ENCODE measurements around the gene ZNF443. TPM values are rescaled to one million over a fixed set of nuclear protein-coding genes. Genes with fewer than 3 reads are reported as not detected.
A peak's percentile ranks its signal among the peaks of the same experiment; 100 is the strongest.
"Not testable (repeated sequence)": the region's sequence is repeated elsewhere in the genome, so short reads cannot be mapped to it uniquely, and the experiment has no call there.

Gene ZNF443
- polyA plus RNA-seq, 4 donors = 1.6 to 7.3 (median 2.4) TPM

GRCh38 chr19:12448808-12449207 is 8.0 kb upstream of the ZNF443 start:
- Histone ChIP-seq H3K9me3 (ENCODE audit: control insufficient read depth in 2 of 2, insufficient read depth in 1 of 2, low read depth in 1 of 2, low read length in 1 of 2) (peaks cover 0 to 32% of the 10 kb centered on the region in 2 donors), H3K4me3 (ENCODE audit: low read depth in 1 of 3, low read length in 3 of 3) (no peak overlapping the region), H3K4me1 (ENCODE audit: control insufficient read depth in 3 of 3, insufficient read depth in 2 of 3, low read depth in 1 of 3, low read length in 2 of 3) (no peaks in the 10 kb centered on the region), H3K36me3 (ENCODE audit: control insufficient read depth in 3 of 3, insufficient read depth in 2 of 3, low read depth in 1 of 3, low read length in 3 of 3) (peaks cover 0 to 5% (median 0%) of the 10 kb centered on the region in 3 donors), H3K27ac (ENCODE audit: low read depth in 1 of 3, low read length in 2 of 3) (no peak overlapping the region), H3K27me3 (ENCODE audit: control insufficient read depth in 3 of 3, insufficient read depth in 3 of 3, low read length in 3 of 3) (no peaks in the 10 kb centered on the region)
- no peak for FAIRE-seq
- WGBS, 3 donors = 50 to 94% (median 52%) methylated on average over 2 of the region's 2 CpGs
- no peak for DNase-seq

GRCh38 chr19:12439686-12440540 is 908 bp downstream of the ZNF443 start:
- FAIRE-seq; H3K9me3 ChIP-seq (ENCODE audit: control insufficient read depth in 2 of 2, insufficient read depth in 1 of 2, low read depth in 1 of 2, low read length in 1 of 2); H3K36me3 ChIP-seq (ENCODE audit: control insufficient read depth in 3 of 3, insufficient read depth in 2 of 3, low read depth in 1 of 3, low read length in 3 of 3); H3K4me1 ChIP-seq (ENCODE audit: control insufficient read depth in 3 of 3, insufficient read depth in 2 of 3, low read depth in 1 of 3, low read length in 2 of 3); H3K27me3 ChIP-seq (ENCODE audit: control insufficient read depth in 3 of 3, insufficient read depth in 3 of 3, low read length in 3 of 3): not testable (repeated sequence)
- peak overlapping the region; percentile 68 to 93 (median 90) for H3K27ac ChIP-seq (ENCODE audit: low read depth in 1 of 3, low read length in 2 of 3)
- WGBS, 3 donors = 1 to 2% (median 1%) methylated on average over 12 to 28 of the region's 28 CpGs
- peak overlapping the region; percentile 43 to 85 (median 83) for H3K4me3 ChIP-seq (ENCODE audit: low read depth in 1 of 3, low read length in 3 of 3)
- peak; percentile 22 to 69 for DNase-seq

DNA sequence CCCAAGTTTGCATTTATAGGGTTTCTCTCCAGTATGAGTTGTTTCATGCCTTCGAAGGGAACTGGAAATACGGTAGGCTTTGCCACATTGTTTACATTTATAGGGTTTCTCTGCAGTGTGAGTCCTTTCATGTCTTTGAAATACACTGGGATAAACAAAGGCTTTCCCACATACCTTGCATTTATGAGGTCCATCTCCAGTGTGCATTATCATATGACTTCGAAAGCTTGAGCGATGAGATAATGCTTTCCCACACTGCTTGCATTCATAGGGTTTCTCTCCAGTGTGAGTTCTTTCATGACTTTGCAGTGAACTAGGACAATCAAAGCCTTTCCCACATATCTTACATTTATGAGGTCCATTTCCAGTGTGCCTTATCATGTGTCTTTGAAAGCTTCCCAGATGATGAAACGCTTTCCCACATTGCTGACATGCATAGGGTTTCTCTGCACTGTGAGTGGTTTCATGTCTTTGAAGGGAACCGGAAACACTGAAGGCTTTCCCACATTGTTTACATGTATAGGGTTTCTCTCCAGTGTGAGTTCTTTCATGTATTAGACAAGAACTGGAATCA is 10.0 kb downstream of the ZNF443 start:
- not testable (repeated sequence) for DNase-seq; H3K36me3 ChIP-seq (ENCODE audit: control insufficient read depth in 3 of 3, insufficient read depth in 2 of 3, low read depth in 1 of 3, low read length in 3 of 3); H3K27me3 ChIP-seq (ENCODE audit: control insufficient read depth in 3 of 3, insufficient read depth in 3 of 3, low read length in 3 of 3); H3K4me3 ChIP-seq (ENCODE audit: low read depth in 1 of 3, low read length in 3 of 3); H3K27ac ChIP-seq (ENCODE audit: low read depth in 1 of 3, low read length in 2 of 3); H3K4me1 ChIP-seq (ENCODE audit: control insufficient read depth in 3 of 3, insufficient read depth in 2 of 3, low read depth in 1 of 3, low read length in 2 of 3); FAIRE-seq
- WGBS, 3 donors = 96 to 99% (median 99%) methylated on average over 6 of the region's 6 CpGs
- H3K9me3 ChIP-seq (ENCODE audit: control insufficient read depth in 2 of 2, insufficient read depth in 1 of 2, low read depth in 1 of 2, low read length in 1 of 2) = peaks cover 0 to 21% of the 10 kb centered on the region in 2 donors

DNA sequence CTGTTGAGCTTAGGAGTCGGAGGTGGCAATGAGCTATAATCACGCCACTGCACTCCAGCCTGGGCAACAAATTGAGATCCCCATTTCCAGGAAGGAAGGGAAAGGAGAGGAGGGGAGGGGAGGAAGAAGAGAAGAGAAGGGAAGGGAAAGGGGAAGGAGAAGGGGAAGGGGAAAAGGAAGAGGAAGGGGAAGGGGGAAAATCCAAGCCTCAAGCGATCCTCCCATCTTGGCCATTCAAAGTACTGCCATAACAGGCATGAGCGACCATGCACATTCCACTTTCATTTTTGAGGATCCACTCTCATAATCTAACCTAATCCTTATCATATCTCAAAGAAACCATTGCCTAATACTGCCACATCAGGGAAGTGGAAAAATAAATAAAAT is 14.9 kb downstream of the ZNF443 start:
- DNase-seq = no peak
- peaks cover 0 to 40% of the 10 kb centered on the region in 2 donors for H3K9me3 ChIP-seq (ENCODE audit: control insufficient read depth in 2 of 2, insufficient read depth in 1 of 2, low read depth in 1 of 2, low read length in 1 of 2)
- H3K36me3 ChIP-seq (ENCODE audit: control insufficient read depth in 3 of 3, insufficient read depth in 2 of 3, low read depth in 1 of 3, low read length in 3 of 3) = peaks cover 2 to 10% (median 4%) of the 10 kb centered on the region in 3 donors
- H3K4me3 ChIP-seq (ENCODE audit: low read depth in 1 of 3, low read length in 3 of 3) = no peak overlapping the region
- WGBS, 3 donors = 94 to 98% (median 95%) methylated on average over 4 of the region's 4 CpGs
- H3K27ac ChIP-seq (ENCODE audit: low read depth in 1 of 3, low read length in 2 of 3) = no peak overlapping the region
- H3K27me3 ChIP-seq (ENCODE audit: control insufficient read depth in 3 of 3, insufficient read depth in 3 of 3, low read length in 3 of 3) = no peaks in the 10 kb centered on the region
- FAIRE-seq = no peak
- no peaks in the 10 kb centered on the region for H3K4me1 ChIP-seq (ENCODE audit: control insufficient read depth in 3 of 3, insufficient read depth in 2 of 3, low read depth in 1 of 3, low read length in 2 of 3)

- H3K4me3 ChIP-seq (ENCODE audit: low read depth in 1 of 3, low read length in 3 of 3) = no peak overlapping the region
These were observed 15.5 kb downstream of the ZNF443 start for GRCh38 chr19:12425236-12425887.

DNA sequence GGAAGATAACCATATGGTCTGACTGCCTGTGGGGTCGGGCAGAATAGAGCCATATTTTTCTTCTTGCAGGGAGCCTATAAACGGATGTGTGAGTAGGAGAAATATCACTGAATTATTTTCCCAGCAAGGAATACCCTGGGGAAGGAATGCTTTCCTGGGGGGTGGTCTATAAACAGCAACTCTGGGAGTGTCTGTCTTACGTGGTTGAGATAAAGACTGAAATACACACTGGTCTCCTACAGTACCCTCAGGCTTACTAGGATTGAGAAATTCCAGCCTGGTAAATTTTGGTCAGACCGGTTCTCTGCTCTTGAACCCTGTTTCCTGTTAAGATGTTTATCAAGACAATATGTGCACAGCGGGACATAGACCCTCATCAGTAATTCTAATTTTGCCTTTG is 23.5 kb downstream of the ZNF443 start:
- H3K27me3 ChIP-seq (ENCODE audit: control insufficient read depth in 3 of 3, insufficient read depth in 3 of 3, low read length in 3 of 3) = not testable (repeated sequence)

More at GRCh38 chr19:12425236-12425887, 15.5 kb downstream of the ZNF443 start:
- Histone ChIP-seq H3K27me3 (ENCODE audit: control insufficient read depth in 3 of 3, insufficient read depth in 3 of 3, low read length in 3 of 3) (no peaks in the 10 kb centered on the region), H3K4me1 (ENCODE audit: control insufficient read depth in 3 of 3, insufficient read depth in 2 of 3, low read depth in 1 of 3, low read length in 2 of 3) (no peaks in the 10 kb centered on the region), H3K27ac (ENCODE audit: low read depth in 1 of 3, low read length in 2 of 3) (no peak overlapping the region), H3K36me3 (ENCODE audit: control insufficient read depth in 3 of 3, insufficient read depth in 2 of 3, low read depth in 1 of 3, low read length in 3 of 3) (peaks cover under 1 to 10% (median under 1%) of the 10 kb centered on the region in 3 donors), H3K9me3 (ENCODE audit: control insufficient read depth in 2 of 2, insufficient read depth in 1 of 2, low read depth in 1 of 2, low read length in 1 of 2) (peaks cover 0 to 40% of the 10 kb centered on the region in 2 donors)
- DNase-seq = no peak
- WGBS, 3 donors = 91 to 96% (median 91%) methylated on average over 2 of the region's 2 CpGs
- no peak for FAIRE-seq

GRCh38 chr19:12411893-12412292 is 28.9 kb downstream of the ZNF443 start:
- Histone ChIP-seq H3K27ac (ENCODE audit: low read depth in 1 of 3, low read length in 2 of 3) (no peak overlapping the region), H3K9me3 (ENCODE audit: control insufficient read depth in 2 of 2, insufficient read depth in 1 of 2, low read depth in 1 of 2, low read length in 1 of 2) (peaks cover 0 to 16% of the 10 kb centered on the region in 2 donors), H3K36me3 (ENCODE audit: control insufficient read depth in 3 of 3, insufficient read depth in 2 of 3, low read depth in 1 of 3, low read length in 3 of 3) (peaks cover 0 to 6% (median 0%) of the 10 kb centered on the region in 3 donors), H3K27me3 (ENCODE audit: control insufficient read depth in 3 of 3, insufficient read depth in 3 of 3, low read length in 3 of 3) (no peaks in the 10 kb centered on the region), H3K4me1 (ENCODE audit: control insufficient read depth in 3 of 3, insufficient read depth in 2 of 3, low read depth in 1 of 3, low read length in 2 of 3) (no peaks in the 10 kb centered on the region), H3K4me3 (ENCODE audit: low read depth in 1 of 3, low read length in 3 of 3) (no peak overlapping the region)
- DNase-seq = no peak
- FAIRE-seq = no peak
- WGBS, 3 donors = 93 to 100% (median 95%) methylated on average over 2 of the region's 2 CpGs

More for the DNA sequence above, 23.5 kb downstream of the ZNF443 start:
- not testable (repeated sequence) for H3K4me1 ChIP-seq (ENCODE audit: control insufficient read depth in 3 of 3, insufficient read depth in 2 of 3, low read depth in 1 of 3, low read length in 2 of 3); FAIRE-seq; H3K27ac ChIP-seq (ENCODE audit: low read depth in 1 of 3, low read length in 2 of 3); DNase-seq; H3K4me3 ChIP-seq (ENCODE audit: low read depth in 1 of 3, low read length in 3 of 3)
- peaks cover 0 to 38% of the 10 kb centered on the region in 2 donors for H3K9me3 ChIP-seq (ENCODE audit: control insufficient read depth in 2 of 2, insufficient read depth in 1 of 2, low read depth in 1 of 2, low read length in 1 of 2)
- WGBS, 3 donors = 92 to 98% (median 95%) methylated on average over 5 of the region's 5 CpGs
- H3K36me3 ChIP-seq (ENCODE audit: control insufficient read depth in 3 of 3, insufficient read depth in 2 of 3, low read depth in 1 of 3, low read length in 3 of 3) = peaks cover 0 to 14% (median 0%) of the 10 kb centered on the region in 3 donors

All from small intestine (tissue), 7 donors.